ENCODE results near the gene AFF4. TPM values are rescaled to one million over a fixed set of nuclear protein-coding genes. Genes with fewer than 3 reads are reported as not detected.
"Not testable (repeated sequence)": the region's sequence is repeated elsewhere in the genome, so short reads cannot be mapped to it uniquely, and the experiment has no call there.

Gene AFF4, protein sequence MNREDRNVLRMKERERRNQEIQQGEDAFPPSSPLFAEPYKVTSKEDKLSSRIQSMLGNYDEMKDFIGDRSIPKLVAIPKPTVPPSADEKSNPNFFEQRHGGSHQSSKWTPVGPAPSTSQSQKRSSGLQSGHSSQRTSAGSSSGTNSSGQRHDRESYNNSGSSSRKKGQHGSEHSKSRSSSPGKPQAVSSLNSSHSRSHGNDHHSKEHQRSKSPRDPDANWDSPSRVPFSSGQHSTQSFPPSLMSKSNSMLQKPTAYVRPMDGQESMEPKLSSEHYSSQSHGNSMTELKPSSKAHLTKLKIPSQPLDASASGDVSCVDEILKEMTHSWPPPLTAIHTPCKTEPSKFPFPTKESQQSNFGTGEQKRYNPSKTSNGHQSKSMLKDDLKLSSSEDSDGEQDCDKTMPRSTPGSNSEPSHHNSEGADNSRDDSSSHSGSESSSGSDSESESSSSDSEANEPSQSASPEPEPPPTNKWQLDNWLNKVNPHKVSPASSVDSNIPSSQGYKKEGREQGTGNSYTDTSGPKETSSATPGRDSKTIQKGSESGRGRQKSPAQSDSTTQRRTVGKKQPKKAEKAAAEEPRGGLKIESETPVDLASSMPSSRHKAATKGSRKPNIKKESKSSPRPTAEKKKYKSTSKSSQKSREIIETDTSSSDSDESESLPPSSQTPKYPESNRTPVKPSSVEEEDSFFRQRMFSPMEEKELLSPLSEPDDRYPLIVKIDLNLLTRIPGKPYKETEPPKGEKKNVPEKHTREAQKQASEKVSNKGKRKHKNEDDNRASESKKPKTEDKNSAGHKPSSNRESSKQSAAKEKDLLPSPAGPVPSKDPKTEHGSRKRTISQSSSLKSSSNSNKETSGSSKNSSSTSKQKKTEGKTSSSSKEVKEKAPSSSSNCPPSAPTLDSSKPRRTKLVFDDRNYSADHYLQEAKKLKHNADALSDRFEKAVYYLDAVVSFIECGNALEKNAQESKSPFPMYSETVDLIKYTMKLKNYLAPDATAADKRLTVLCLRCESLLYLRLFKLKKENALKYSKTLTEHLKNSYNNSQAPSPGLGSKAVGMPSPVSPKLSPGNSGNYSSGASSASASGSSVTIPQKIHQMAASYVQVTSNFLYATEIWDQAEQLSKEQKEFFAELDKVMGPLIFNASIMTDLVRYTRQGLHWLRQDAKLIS
- 76.6 TPM for total RNA-seq

DNA sequence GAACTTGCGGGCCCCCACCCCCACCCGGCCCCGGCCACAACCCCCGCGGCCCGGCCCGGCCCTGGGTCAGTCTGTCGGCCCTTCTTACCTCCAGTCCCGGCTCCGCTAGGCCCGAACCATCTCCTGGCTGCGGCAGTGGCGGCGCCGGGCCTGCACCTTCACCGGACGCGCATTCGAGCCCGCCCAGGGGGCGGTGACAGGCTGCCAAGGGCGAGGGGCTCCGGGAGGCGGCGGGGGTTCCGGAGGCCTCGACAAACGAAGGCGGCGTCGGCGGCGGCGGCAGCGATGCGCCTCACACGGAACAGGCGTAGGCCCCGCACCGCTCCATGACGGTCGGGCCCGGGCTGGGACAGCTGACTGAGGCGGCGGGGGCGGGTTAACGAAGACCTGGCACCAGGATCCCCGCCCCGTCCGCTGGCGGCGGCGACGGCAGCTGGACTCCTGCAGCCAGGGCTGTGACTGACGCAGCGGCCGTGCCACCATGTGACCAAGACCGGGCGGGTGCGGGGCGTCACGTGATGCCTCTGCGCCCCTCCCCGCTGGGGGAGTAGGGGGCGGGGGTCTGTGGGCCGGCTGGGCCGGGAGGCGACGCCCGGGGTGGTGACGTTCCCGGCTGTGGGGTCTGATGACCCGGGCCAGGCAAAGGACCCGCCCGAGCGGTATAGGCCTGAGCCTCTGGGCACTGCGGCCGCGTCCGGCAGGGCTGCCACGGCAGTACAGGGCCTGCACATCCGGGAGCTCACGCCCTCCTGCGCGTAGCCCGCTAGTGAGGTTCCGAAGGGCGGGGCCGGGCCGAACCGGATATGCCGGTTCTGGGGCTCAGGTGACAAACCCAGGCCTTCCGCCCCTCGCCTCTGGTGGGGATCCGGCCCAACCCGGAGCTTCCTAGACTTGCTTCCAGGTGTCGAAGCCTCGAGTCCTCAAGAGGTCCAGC, at the start of gene AFF4:
TSS of gene AFF4 (minus strand) at position 464 of the 934 bp plus-strand sequence. CDS start 26,445 bp downstream, outside the sequence.
- peak; percentile 97 for DNase-seq

DNA sequence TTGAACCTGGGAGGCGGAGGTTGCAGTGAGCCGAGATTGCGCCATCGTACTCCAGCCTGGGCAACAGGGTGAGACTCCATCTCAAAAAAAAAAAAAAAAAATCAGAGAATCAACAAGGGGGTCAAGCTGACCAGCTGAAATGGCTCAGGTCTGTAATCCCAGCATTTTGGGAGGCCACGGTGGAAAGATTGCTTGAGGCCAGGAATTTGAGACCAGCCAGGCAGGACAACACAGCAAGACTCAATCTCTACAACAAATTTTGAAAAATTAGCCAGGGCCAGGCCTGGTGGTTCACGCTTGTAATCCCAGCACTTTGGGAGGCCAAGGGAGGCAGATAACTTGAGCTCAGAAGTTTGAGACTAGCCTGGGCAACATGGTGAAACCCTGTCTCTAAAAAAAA, 45.0 kb upstream of the AFF4 start:
- not testable (repeated sequence) for DNase-seq

DNA sequence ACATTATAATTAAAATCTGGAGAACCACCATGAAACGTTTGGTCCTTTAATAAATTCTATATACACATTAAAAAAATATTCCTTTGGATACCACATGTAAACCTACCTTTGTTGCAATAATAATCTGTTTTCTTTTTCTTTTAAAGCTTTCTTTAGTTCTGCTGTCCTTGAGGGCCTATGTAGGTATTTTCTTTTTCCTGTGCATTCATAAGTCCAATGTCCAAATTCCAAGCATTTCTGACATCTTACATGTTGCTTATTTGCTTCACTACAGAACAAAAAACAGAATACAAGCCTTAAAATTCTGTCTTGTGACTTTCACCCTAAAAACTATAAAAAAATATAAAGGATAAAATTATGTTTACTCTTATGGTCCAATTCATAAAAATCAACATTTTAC, 43.2 kb upstream of the AFF4 start:
- no peak for DNase-seq

DNA sequence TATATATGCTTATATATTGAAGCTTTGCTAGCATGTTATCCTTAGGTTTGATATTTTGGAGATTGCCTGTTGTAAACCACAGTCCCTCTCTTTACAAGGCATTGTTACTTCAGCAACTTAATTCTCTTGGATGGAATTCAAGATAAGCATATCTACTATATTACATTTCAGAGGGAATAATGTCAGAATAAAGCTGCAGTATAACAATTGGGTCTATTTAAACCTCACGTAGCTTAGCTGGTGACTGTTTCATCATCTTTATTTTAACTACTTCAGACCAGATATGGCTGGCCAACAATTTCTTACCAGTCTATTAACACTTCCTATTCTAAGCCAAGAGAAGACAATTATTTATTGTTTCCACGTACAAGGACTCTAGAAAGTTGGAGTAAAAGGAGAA, 35.8 kb upstream of the AFF4 start:
- DNase-seq: no peak

DNA sequence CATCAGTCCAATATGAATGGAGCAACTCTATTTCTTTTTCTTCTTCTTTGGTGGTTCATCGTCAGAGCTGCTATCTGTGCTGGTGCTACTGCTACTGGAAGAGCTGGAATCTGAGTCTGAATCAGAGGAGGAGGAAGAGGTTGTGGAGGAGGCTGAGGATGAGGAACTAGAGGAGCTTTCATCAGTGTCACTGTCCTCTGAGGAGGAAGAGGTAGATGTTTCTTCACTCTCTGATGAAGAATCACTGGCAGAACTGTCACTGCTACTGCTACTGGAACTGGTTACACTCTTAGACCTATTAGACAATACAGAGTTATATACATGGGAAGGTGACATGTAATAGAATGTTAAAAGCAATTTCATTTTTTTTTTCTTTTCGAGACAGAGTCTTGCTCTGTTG, 35.1 kb upstream of the AFF4 start:
- no peak for DNase-seq

DNA sequence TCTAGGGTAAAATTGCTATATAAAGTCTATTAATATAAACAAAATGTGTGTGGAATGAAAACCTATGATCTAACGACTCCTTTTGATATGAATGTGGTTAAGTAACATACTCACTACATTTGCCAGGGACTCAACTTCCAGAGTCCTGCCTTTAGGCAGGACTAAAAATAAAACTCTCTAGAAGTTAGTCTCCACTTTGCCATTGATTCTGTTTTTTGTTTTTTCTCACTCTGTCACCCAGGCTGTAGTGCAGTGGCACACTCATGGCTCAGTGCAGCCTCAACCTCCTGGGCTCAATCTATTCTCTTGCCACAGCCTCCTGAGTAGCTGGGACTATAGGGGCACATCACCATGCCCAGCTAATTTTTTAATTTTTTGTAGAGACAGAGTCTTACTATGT, 32.9 kb upstream of the AFF4 start:
- no peak for DNase-seq

DNA sequence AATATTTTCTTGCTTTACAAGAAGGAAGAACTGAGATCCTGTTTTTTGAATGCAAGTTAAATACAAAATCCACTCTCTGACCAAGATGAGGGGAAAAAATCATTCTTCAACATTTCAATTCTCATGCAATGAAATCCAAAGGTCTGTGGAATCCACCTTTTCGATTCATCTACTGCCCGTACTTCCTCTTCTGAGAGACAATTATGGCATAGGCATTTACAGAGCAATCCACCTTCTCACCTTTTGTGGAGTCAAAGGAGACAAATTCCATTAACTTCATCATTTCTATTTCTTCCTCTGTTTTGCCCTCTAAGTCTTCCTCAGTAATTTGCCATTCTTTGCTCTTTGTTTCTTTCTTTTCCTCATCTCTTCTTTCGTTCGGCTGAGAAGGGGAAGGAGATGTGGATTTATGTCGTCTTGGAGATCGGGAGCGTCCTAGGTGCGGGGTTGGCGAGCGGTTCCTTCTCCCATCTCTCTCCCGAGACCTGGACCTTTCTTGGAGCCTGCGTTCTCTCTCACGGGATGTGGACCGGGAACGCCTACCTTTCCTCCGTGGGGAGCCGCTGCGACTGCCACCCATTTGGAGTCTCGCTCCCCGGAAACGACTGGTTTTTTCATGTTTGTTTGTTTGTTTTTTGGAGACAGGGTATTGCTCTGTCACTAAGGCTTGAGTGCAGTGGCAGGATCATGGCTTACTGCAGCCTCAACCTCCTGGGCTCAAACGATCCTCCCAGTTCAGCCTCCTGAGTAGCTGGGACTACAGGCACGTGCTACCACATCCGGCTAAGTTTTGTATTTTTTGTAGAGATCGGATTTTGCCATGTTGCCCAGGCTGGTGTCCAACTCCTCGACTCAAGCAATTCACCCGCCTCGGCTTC, 24.3 kb upstream of the AFF4 start:
- no peak for DNase-seq

DNA sequence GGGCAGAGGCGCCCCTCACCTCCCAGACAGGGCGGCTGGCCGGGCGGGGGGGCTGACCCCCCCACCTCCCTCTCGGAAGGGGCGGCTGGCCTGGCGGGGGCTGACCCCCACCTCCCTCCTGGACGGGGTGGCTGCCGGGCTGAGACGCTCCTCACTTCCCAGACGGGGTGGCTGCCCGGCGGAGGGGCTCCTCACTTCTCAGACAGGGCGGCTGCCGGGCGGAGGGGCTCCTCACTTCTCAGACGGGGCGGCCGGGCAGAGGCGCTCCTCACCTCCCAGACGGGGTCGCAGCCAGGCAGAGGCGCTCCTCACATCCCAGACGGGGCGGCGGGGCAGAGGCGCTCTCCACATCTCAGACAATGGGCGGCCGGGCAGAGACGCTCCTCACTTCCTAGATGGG, 19.5 kb upstream of the AFF4 start:
- DNase-seq: not testable (repeated sequence)

DNA sequence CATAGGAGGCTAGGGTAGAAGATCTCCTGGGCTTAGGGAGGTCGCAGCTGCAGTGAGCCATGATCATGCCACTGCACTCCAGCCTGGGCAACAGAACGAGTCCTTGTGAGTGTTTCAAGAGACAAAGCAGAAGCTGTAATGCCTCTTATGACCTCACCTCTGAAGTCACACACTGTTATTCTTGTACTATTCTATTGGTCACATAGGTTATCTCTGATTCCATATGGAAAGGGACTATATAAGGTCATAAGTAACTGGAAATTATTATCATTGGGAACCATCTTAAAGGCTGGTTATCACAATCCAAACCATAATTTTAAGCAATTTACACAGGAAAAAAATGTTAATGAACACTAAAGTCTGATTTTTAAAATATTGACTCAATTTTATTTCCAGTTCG, 17.9 kb upstream of the AFF4 start:
- no peak for DNase-seq

DNA sequence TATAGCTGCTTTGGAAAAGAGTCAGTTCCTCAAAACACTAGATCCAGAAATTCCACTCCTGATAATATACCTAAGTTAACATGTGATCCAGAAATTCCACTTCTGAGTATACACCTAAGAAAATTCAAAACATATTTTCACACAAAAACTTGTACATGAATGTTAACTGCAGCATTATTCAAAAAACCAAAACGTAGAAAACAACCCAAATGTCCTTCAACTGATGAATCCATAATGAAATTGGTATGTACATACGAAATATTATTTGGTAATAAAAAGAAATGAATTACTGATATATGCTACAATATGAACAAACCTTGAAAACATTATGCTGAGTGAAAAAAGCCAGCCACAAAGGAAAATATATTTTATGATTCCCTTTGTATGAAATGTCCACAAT, 16.5 kb upstream of the AFF4 start:
- DNase-seq: no peak

DNA sequence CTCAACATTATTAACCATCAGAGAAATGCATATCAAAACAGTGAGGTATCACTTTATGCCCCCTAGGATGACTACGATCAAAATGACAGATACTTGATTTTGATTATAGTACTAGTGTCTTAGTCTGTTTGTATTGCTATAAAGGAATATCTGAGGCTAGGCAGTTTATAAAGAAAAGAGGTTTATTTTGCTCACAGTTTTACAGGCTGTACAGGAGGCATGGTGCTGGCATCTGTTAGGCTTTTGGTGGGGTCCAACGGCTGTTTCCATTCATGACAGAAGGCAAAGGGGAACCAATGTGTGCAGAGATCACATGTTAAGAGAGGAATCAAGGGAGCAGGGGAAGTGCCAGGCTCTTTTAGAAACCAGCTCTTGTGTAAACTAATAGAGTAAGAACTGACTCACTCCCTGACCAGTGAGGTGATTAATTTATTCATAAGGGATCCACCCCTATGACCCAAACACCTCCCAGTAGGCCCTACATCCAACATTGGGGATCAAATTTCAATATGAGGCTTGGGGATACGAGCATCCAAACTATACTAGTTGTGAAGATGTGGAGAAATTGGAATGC, 16.0 kb upstream of the AFF4 start:
- no peak for DNase-seq

DNA sequence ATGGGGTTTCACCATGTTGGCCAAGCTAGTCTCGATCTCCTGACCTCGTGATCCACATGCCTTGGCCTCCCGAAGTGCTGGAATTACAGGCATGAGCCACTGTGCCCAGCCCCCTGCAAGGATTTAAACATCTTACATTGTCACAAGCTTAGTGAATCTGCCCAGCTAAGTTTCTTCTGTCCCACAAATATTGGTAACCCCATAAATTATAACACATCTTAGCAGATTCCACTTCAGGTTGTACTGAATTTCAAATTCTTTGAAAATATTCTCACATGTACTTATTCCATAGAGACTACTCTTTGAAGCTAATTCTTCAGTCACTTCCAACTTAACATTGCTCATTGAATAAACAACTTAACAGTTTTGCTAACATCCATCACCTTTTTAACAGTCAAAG, 13.4 kb upstream of the AFF4 start:
- DNase-seq: no peak

DNA sequence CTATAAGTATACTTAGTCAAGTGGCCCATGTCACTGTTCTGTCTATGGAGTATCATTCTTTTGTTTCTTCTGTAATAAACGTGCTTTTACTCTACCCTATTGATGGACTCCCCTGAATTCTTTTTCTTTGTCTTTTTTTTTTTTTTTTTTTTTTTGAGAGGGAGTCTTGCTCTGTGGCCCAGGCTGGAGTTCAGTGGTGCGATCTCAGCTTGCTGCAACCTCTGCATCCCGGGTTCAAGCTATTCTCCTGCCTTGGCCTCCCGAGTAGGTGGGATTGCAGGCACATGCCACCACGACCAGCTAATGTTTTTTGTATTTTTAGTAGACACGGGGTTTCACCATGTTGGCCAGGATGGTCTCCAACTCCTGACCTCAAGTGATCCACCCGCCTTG, 9.0 kb upstream of the AFF4 start:
- not testable (repeated sequence) for DNase-seq

DNA sequence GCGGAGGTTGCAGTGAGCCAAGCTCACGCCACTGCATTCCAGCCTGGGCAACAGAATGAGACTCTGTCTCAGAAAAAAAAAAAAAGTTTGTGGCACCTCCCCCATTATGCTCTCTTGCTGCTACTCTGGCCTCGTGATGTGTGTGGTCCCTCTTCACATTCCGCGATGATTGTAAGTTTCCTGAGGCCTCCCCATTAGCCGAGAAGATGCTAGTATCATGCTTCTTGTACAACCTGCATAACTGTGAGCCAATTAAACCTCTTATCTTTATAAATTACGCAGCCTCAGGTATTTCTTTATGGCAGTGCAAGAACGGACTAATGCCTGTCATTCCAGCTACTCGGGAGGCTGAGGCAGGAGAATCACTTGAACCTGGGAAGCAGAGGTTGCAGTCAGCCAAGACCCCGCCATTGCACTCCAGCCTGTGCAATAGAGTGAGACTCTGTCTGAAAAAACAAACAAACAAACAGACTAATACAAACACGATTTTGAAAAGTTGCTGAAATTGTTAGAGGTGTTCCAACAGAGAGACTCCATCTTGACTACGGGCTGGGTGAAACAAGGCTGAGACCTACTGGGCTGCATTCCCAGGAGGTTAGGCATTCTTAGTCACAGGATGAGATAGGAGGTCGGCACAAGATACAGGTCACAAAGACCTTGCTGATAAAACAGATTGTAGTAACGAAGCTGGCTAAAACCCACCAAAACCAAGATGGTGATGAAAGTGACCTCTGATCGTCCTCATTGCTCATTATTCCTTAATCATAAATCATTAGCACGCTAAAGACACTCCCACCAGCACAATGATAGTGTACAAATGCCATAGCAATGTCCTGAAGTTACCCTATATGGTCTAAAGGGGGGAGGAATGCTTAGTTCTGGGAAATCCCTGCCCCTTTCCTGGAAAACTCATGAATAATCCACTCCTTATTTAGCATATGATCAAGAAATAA, 8.3 kb upstream of the AFF4 start:
- no peak for DNase-seq

DNA sequence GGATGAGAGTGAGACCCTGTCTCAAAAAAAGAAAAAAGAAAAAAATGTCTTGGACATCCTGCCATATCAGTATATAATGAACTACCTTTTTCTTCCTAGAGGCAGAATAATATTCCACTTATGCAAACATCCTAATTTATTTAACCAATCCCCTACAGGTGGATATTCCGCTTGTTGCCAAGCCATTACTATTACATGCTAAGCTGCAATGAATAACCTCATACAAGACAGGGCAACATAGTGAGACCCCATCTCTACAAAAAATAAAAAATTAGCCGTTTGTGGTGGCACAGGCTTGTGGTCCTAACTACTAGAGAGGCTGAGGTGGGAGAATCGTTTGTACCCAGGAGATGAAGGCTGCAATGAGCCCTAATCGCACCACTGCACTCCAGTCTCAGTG, 1.7 kb upstream of the AFF4 start:
- DNase-seq: no peak

DNA sequence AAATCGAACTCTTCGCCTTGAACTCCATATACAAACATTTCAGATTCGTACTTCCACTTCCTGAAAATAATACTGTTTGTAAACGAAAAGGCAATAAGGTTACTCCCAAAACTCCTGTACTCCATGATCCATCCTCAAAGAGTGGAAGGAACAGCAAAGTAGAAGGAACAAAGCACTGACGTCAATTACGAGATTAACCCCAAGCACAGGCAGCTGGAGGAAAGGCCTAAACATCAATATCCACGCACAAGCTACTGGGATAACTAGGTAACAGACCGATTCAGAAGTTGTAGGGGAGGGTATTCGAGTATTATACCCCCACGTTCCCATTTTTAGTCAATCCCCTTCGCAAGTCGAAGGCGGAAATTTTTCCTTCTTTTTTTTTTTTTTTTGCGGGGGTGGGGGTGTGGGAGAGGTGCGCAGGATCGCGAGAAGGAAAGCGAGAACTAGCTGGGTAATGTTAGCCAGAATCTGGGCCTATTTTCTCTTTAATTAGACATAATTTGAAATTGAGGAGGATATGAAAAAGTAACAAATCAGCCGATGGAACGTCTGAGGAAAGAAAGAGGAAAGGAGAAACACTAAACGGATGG, 909 bp downstream of the AFF4 start:
- no peak for DNase-seq

DNA sequence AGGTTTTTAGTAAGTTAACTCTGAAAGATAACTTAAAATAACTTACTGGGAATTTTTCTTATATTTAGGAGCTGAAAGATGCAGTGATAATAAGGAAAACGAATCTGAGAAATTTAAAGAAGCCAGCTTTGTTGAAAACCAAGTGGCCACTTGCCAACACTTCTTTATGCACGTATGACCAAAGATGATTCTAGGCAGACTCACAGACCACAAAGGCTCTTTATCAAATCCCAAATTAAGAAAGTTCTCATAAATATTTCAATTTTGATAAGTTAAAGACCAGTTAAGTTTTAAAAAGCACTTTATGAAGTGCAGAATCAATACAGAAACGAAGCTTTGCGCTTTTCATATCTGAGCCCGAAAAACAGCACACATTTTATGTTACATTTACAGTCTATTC, 1.5 kb downstream of the AFF4 start:
- no peak for DNase-seq

DNA sequence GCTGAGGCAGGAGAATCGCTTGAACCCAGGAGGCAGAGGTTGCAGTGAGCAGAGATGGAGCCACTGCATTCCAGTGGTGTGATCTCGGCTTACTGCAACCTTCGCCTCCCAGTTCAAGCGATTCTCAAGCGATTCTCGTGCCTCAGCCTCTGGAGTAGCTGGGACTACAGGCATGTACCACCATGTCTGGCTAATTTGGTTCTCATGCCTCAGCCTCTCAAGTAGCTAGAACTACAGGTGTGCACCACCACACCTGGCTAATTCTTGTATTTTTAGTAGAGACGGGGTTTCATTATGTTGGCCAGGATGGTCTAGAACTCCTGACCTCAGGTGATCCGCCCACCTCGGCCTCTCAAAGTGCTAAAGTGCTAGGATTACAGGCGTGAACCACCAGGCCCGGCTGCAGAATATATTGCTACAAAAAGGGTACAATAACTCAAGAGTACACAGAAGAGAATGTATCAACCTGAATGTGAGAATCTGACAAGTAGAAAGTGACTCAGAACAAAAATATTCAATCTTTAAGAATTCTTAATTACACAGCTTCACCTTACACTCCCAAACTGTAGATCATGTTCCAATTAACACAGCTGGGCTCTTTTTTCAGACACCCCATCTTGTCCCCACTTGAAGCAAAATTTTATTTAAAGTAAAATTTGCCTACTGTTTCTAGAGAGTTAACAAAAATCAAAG, 2.2 kb downstream of the AFF4 start:
- not testable (repeated sequence) for DNase-seq
